ENCODE results near the gene L3MBTL4. TPM values are rescaled to one million over a fixed set of nuclear protein-coding genes. Genes with fewer than 3 reads are reported as not detected.

The L3MBTL4 gene
- total and polyA plus RNA-seq, 8 donors, result 5.7 to 13.9 (median 6.9) TPM

DNA sequence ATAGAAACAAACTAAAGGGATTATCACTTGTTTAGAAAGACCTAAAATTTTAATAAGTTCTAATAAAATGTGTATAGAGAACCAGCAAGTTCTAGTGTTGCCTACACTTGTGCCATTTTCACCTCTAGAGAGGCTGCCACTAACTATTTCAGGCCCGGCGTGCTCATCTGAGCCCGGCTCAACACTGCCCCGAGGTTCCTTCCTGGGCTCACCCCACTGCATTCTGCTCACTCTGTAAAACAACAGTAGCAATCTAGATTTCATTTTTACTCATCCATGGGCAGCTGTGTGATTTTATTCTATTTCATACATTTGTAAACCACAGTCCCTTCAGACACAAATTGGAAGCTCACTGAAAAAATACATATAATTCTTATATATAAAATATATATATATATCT lies 253.2 kb downstream of the L3MBTL4 start:
- intact Hi-C loops (cut with DNase I), result no loop called here
- Histone ChIP-seq H3K27me3 (no peaks in the 10 kb centered on the region), H3K4me1 (no peaks in the 10 kb centered on the region), H3K9me3 (peaks cover 0 to 17% of the 10 kb centered on the region in 2 donors), H3K27ac (no peak overlapping the region), H3K36me3 (peaks cover 0 to 4% of the 10 kb centered on the region in 2 donors), H3K4me3 (no peak overlapping the region)
- ATAC-seq (no peak), DNase-seq (no peak)
- TF ChIP-seq, protein P1, sequence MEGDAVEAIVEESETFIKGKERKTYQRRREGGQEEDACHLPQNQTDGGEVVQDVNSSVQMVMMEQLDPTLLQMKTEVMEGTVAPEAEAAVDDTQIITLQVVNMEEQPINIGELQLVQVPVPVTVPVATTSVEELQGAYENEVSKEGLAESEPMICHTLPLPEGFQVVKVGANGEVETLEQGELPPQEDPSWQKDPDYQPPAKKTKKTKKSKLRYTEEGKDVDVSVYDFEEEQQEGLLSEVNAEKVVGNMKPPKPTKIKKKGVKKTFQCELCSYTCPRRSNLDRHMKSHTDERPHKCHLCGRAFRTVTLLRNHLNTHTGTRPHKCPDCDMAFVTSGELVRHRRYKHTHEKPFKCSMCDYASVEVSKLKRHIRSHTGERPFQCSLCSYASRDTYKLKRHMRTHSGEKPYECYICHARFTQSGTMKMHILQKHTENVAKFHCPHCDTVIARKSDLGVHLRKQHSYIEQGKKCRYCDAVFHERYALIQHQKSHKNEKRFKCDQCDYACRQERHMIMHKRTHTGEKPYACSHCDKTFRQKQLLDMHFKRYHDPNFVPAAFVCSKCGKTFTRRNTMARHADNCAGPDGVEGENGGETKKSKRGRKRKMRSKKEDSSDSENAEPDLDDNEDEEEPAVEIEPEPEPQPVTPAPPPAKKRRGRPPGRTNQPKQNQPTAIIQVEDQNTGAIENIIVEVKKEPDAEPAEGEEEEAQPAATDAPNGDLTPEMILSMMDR (IDR thresholded peaks at IDR 0.05), result no peak

DNA sequence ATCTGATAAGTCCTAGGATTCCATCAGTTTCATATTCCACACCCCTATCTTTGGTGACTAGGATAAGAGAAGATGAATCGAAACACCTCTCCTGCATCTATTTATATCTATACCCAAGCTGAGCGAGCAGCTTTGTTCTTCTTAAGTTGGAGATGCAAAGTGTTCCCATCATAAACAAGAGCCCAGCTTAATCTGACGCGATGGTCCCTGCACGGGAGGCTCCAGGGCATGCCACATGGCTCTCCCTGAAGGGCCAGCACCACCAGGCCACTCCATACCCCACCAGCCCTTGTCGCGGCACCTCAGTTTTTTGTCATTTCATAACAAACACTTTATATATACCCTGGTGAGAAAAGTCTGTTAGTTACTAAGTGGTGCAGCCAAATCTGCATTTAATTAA lies 255.3 kb downstream of the L3MBTL4 start:
- Histone ChIP-seq H3K9me3 (peaks cover 0 to 14% of the 10 kb centered on the region in 2 donors), H3K4me1 (no peaks in the 10 kb centered on the region), H3K27ac (no peak overlapping the region), H3K27me3 (no peaks in the 10 kb centered on the region), H3K4me3 (no peak overlapping the region), H3K36me3 (peaks cover 0 to 4% of the 10 kb centered on the region in 2 donors)
- ATAC-seq (no peak), DNase-seq (no peak)
- TF ChIP-seq, protein P1 (IDR thresholded peaks at IDR 0.05), result no peak
- intact Hi-C loops (cut with DNase I), result no loop called here

DNA sequence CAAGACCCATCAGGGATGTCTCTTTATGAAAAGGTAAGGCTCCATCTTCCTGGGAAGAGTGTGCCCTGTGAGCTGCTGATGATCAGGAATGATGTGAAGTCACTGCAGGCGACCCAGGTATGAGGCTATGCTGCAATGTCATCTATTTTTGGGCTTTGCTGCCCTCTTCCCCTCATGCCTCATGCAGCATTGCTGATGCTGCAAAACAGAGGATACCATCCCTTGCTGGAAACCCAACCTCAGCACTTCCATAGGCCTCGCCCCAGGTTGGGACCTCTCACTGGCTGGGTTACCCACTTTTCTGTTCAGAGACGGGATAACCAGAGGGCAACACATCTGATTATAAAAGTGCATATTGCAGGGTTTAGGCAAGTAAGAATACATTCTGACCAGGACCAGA lies 255.8 kb downstream of the L3MBTL4 start:
- DNase-seq (no peak), ATAC-seq (no peak)
- no peaks in the 10 kb centered on the region for H3K4me1 ChIP-seq
- no peaks in the 10 kb centered on the region for H3K27me3 ChIP-seq
- peaks cover 0 to 14% of the 10 kb centered on the region in 2 donors for H3K9me3 ChIP-seq
- H3K4me3 ChIP-seq, result no peak overlapping the region
- H3K36me3 ChIP-seq, result peaks cover 0 to 4% of the 10 kb centered on the region in 2 donors
- H3K27ac ChIP-seq, result no peak overlapping the region
- TF ChIP-seq, protein P1 (IDR thresholded peaks at IDR 0.05), result no peak
- intact Hi-C loops (cut with DNase I), result no loop called here

DNA sequence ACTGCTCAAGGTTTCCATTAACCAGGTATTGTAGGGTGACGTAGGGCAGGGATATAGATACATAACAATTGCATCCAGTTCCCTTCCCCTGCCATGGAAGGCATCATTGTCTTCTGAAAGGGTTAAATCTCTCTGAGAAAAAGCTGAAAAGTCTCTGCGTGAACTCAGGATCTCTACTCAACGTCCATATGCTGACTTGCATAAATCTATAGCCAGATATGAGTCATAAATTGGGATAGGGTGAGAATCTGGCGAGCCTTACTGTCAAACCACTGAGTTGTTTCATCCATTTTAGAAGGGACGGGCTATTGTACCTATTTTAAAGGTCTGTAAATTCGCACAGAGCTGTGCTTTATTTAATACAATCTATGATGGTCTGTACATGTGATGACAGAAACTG lies 258.3 kb downstream of the L3MBTL4 start:
- DNase-seq (no peak), ATAC-seq (no peak)
- Histone ChIP-seq H3K27me3 (no peaks in the 10 kb centered on the region), H3K9me3 (peaks cover 0 to 6% of the 10 kb centered on the region in 2 donors), H3K27ac (no peak overlapping the region), H3K36me3 (peaks cover 0 to 4% of the 10 kb centered on the region in 2 donors), H3K4me3 (no peak overlapping the region), H3K4me1 (no peaks in the 10 kb centered on the region)
- intact Hi-C loops (cut with DNase I), result no loop called here
- TF ChIP-seq, protein P1 (IDR thresholded peaks at IDR 0.05), result no peak

DNA sequence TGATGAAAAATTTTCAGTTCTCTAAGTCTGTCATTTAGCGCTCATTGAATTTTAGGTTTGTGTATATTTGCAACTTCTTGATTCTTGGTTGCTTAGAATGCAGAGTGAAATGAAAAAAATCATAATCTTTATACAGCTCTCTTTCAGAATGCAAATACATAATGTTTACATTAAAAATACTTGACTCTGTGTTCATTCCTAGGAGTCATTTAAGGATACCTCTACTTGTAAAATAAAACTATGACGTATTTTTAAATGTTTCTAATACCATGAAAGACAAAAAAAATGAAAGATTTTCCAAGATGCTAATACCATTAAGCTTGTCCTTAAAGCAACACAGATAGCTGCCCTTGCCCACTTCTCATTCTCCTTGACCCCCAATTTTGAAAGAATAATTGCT lies 259.0 kb downstream of the L3MBTL4 start:
- no peak for ATAC-seq
- Histone ChIP-seq H3K27ac (no peak overlapping the region), H3K4me1 (no peaks in the 10 kb centered on the region), H3K9me3 (peaks cover 0 to 6% of the 10 kb centered on the region in 2 donors), H3K36me3 (peaks cover 0 to under 1% of the 10 kb centered on the region in 2 donors), H3K27me3 (no peaks in the 10 kb centered on the region), H3K4me3 (no peak overlapping the region)
- no peak for DNase-seq
- TF ChIP-seq, protein P1 (IDR thresholded peaks at IDR 0.05), result no peak
- intact Hi-C loops (cut with DNase I), result no loop called here

All from left lung (tissue), 10 donors.